ENCODE data around the gene RBM27. TPM values are rescaled to one million over a fixed set of nuclear protein-coding genes. Genes with fewer than 3 reads are reported as not detected.
"Not testable (repeated sequence)": the region's sequence is repeated elsewhere in the genome, so short reads cannot be mapped to it uniquely, and the experiment has no call there.

Gene RBM27
- polyA plus RNA-seq, 1 donor: 17.8 TPM

GRCh38 chr5:146205499-146206202, 2.2 kb downstream of the RBM27 start:
- Histone ChIP-seq H3K4me3 (ENCODE audit: low read length) (no peak overlapping the region), H3K9me3 (ENCODE audit: control insufficient read depth, low read depth, low read length) (no peaks in the 10 kb centered on the region), H3K36me3 (ENCODE audit: control insufficient read depth, insufficient read depth, low read length) (no peaks in the 10 kb centered on the region), H3K27me3 (ENCODE audit: control insufficient read depth, insufficient read depth, low read length) (no peaks in the 10 kb centered on the region), H3K27ac (ENCODE audit: low read length) (no peak overlapping the region), H3K4me1 (ENCODE audit: control insufficient read depth, insufficient read depth, low read length) (peaks cover 5% of the 10 kb centered on the region)
- no CpG with 5 or more reads among the region's 11 CpGs for WGBS (ENCODE audit: insufficient coverage, low lambda C conversion rate)
- no peak for DNase-seq

- no peaks in the 10 kb centered on the region for H3K36me3 ChIP-seq (ENCODE audit: control insufficient read depth, insufficient read depth, low read length)
- H3K4me3 ChIP-seq (ENCODE audit: low read length): no peak overlapping the region
- peaks cover 5% of the 10 kb centered on the region for H3K4me1 ChIP-seq (ENCODE audit: control insufficient read depth, insufficient read depth, low read length)
- 85% methylated on average over 1 of the region's 2 CpGs for WGBS (ENCODE audit: insufficient coverage, low lambda C conversion rate)
- DNase-seq: no peak
- no peaks in the 10 kb centered on the region for H3K9me3 ChIP-seq (ENCODE audit: control insufficient read depth, low read depth, low read length)
- no peaks in the 10 kb centered on the region for H3K27me3 ChIP-seq (ENCODE audit: control insufficient read depth, insufficient read depth, low read length)
- H3K27ac ChIP-seq (ENCODE audit: low read length): no peak overlapping the region
These were observed 2.9 kb downstream of the RBM27 start for GRCh38 chr5:146206257-146206656.

GRCh38 chr5:146208916-146209522, 5.6 kb downstream of the RBM27 start:
- no peak for DNase-seq
- Histone ChIP-seq H3K4me3 (ENCODE audit: low read length) (no peak overlapping the region), H3K36me3 (ENCODE audit: control insufficient read depth, insufficient read depth, low read length) (no peaks in the 10 kb centered on the region), H3K27ac (ENCODE audit: low read length) (no peak overlapping the region), H3K4me1 (ENCODE audit: control insufficient read depth, insufficient read depth, low read length) (peaks cover 8% of the 10 kb centered on the region), H3K27me3 (ENCODE audit: control insufficient read depth, insufficient read depth, low read length) (no peaks in the 10 kb centered on the region), H3K9me3 (ENCODE audit: control insufficient read depth, low read depth, low read length) (no peaks in the 10 kb centered on the region)
- WGBS (ENCODE audit: insufficient coverage, low lambda C conversion rate): no CpG with 5 or more reads among the region's 3 CpGs

- no peak overlapping the region for H3K27ac ChIP-seq (ENCODE audit: low read length)
- H3K9me3 ChIP-seq (ENCODE audit: control insufficient read depth, low read depth, low read length): no peaks in the 10 kb centered on the region
- H3K4me3 ChIP-seq (ENCODE audit: low read length): no peak overlapping the region
- no peaks in the 10 kb centered on the region for H3K36me3 ChIP-seq (ENCODE audit: control insufficient read depth, insufficient read depth, low read length)
- 80% methylated on average over 1 of the region's 2 CpGs for WGBS (ENCODE audit: insufficient coverage, low lambda C conversion rate)
- peak in 1 of 2 donors; percentile 6 for DNase-seq
- peaks cover 8% of the 10 kb centered on the region for H3K4me1 ChIP-seq (ENCODE audit: control insufficient read depth, insufficient read depth, low read length)
- no peaks in the 10 kb centered on the region for H3K27me3 ChIP-seq (ENCODE audit: control insufficient read depth, insufficient read depth, low read length)
These were observed 6.3 kb downstream of the RBM27 start for GRCh38 chr5:146209714-146210113.

GRCh38 chr5:146210810-146211209, 7.4 kb downstream of the RBM27 start:
- H3K27ac ChIP-seq (ENCODE audit: low read length); DNase-seq; H3K4me1 ChIP-seq (ENCODE audit: control insufficient read depth, insufficient read depth, low read length); H3K9me3 ChIP-seq (ENCODE audit: control insufficient read depth, low read depth, low read length); H3K36me3 ChIP-seq (ENCODE audit: control insufficient read depth, insufficient read depth, low read length); H3K4me3 ChIP-seq (ENCODE audit: low read length); H3K27me3 ChIP-seq (ENCODE audit: control insufficient read depth, insufficient read depth, low read length): not testable (repeated sequence)
- WGBS (ENCODE audit: insufficient coverage, low lambda C conversion rate): no CpG with 5 or more reads among the region's 13 CpGs

GRCh38 chr5:146213210-146213826, 9.9 kb downstream of the RBM27 start:
- peaks cover 3% of the 10 kb centered on the region for H3K36me3 ChIP-seq (ENCODE audit: control insufficient read depth, insufficient read depth, low read length)
- no peaks in the 10 kb centered on the region for H3K27me3 ChIP-seq (ENCODE audit: control insufficient read depth, insufficient read depth, low read length)
- 33% methylated on average over 3 of the region's 4 CpGs for WGBS (ENCODE audit: insufficient coverage, low lambda C conversion rate)
- H3K4me1 ChIP-seq (ENCODE audit: control insufficient read depth, insufficient read depth, low read length): peaks cover 8% of the 10 kb centered on the region
- no peak overlapping the region for H3K4me3 ChIP-seq (ENCODE audit: low read length)
- H3K9me3 ChIP-seq (ENCODE audit: control insufficient read depth, low read depth, low read length): no peaks in the 10 kb centered on the region
- no peak overlapping the region for H3K27ac ChIP-seq (ENCODE audit: low read length)
- peak; percentile 31 to 72 for DNase-seq

GRCh38 chr5:146214881-146215280, 11.5 kb downstream of the RBM27 start:
- H3K4me3 ChIP-seq (ENCODE audit: low read length); H3K36me3 ChIP-seq (ENCODE audit: control insufficient read depth, insufficient read depth, low read length); H3K9me3 ChIP-seq (ENCODE audit: control insufficient read depth, low read depth, low read length); H3K4me1 ChIP-seq (ENCODE audit: control insufficient read depth, insufficient read depth, low read length); H3K27ac ChIP-seq (ENCODE audit: low read length); H3K27me3 ChIP-seq (ENCODE audit: control insufficient read depth, insufficient read depth, low read length); DNase-seq: not testable (repeated sequence)
- 94% methylated on average over 3 of the region's 5 CpGs for WGBS (ENCODE audit: insufficient coverage, low lambda C conversion rate)

- H3K9me3 ChIP-seq (ENCODE audit: control insufficient read depth, low read depth, low read length): no peaks in the 10 kb centered on the region
- no peaks in the 10 kb centered on the region for H3K27me3 ChIP-seq (ENCODE audit: control insufficient read depth, insufficient read depth, low read length)
- no CpG with 5 or more reads among the region's 2 CpGs for WGBS (ENCODE audit: insufficient coverage, low lambda C conversion rate)
- H3K36me3 ChIP-seq (ENCODE audit: control insufficient read depth, insufficient read depth, low read length): peaks cover 12% of the 10 kb centered on the region
- H3K27ac ChIP-seq (ENCODE audit: low read length): no peak overlapping the region
- H3K4me1 ChIP-seq (ENCODE audit: control insufficient read depth, insufficient read depth, low read length): peaks cover 3% of the 10 kb centered on the region
- H3K4me3 ChIP-seq (ENCODE audit: low read length): no peak overlapping the region
- DNase-seq: no peak
These were observed 14.8 kb downstream of the RBM27 start for GRCh38 chr5:146218168-146218567.

GRCh38 chr5:146219243-146219642, 15.8 kb downstream of the RBM27 start:
- Histone ChIP-seq H3K4me1 (ENCODE audit: control insufficient read depth, insufficient read depth, low read length) (no peaks in the 10 kb centered on the region), H3K27ac (ENCODE audit: low read length) (no peak overlapping the region), H3K36me3 (ENCODE audit: control insufficient read depth, insufficient read depth, low read length) (peaks cover 16% of the 10 kb centered on the region), H3K27me3 (ENCODE audit: control insufficient read depth, insufficient read depth, low read length) (no peaks in the 10 kb centered on the region), H3K9me3 (ENCODE audit: control insufficient read depth, low read depth, low read length) (no peaks in the 10 kb centered on the region), H3K4me3 (ENCODE audit: low read length) (no peak overlapping the region)
- DNase-seq: no peak

GRCh38 chr5:146221234-146221633, 17.8 kb downstream of the RBM27 start:
- DNase-seq: no peak
- WGBS (ENCODE audit: insufficient coverage, low lambda C conversion rate): no CpG with 5 or more reads among the region's 3 CpGs
- H3K4me1 ChIP-seq (ENCODE audit: control insufficient read depth, insufficient read depth, low read length): no peaks in the 10 kb centered on the region
- H3K27ac ChIP-seq (ENCODE audit: low read length): no peak overlapping the region
- peaks cover 23% of the 10 kb centered on the region for H3K36me3 ChIP-seq (ENCODE audit: control insufficient read depth, insufficient read depth, low read length)
- H3K27me3 ChIP-seq (ENCODE audit: control insufficient read depth, insufficient read depth, low read length): no peaks in the 10 kb centered on the region
- H3K9me3 ChIP-seq (ENCODE audit: control insufficient read depth, low read depth, low read length): no peaks in the 10 kb centered on the region
- H3K4me3 ChIP-seq (ENCODE audit: low read length): no peak overlapping the region
